HepG2 (cell line): ENCODE data around the gene LRRC10. TPM values are rescaled to one million over a fixed set of nuclear protein-coding genes. Genes with fewer than 3 reads are reported as not detected.

ENCODE experiments used
- ARNT2 ChIP-seq: sonication (generic); formaldehyde crosslinking; IDR thresholded peaks from 2 replicates; pipeline ENCODE4 v1.8.0; 2022; ENCODE audit warnings: mild to moderate bottlenecking, low read depth, missing genetic modification reagents, moderate library complexity
- ATF7 ChIP-seq, 2 experiments: fragments of 450-650 bp in 1 of 2; sonication (generic) in 1 of 2; formaldehyde crosslinking in 1 of 2; IDR thresholded peaks; 2 replicates each; pipeline versions ENCODE4 v1.4.0 to v1.6.1; 2016 to 2020; ENCODE audit warnings: antibody characterized with exemption in 1 of 2, mild to moderate bottlenecking in 1 of 2, missing genetic modification reagents in 1 of 2
- CENPX ChIP-seq: sonication (generic); formaldehyde crosslinking; IDR thresholded peaks from 2 replicates; pipeline ENCODE4 v1.9.0; 2021; ENCODE audit warnings: mild to moderate bottlenecking, missing genetic modification reagents, moderate library complexity
- GZF1 ChIP-seq: sonication (generic); formaldehyde crosslinking; IDR thresholded peaks from 2 replicates; pipeline ENCODE4 v1.5.1; 2020; ENCODE audit warnings: mild to moderate bottlenecking, missing genetic modification reagents
- HOXA9 ChIP-seq: sonication (generic); formaldehyde crosslinking; IDR thresholded peaks from 2 replicates; pipeline ENCODE4 v1.8.1; 2022; ENCODE audit warnings: missing genetic modification reagents, mild to moderate bottlenecking, moderate library complexity, borderline replicate concordance
- MAF1 ChIP-seq: sonication (generic); formaldehyde crosslinking; IDR thresholded peaks from 2 replicates; pipeline ENCODE4 v1.5.0; 2020; ENCODE audit warnings: missing genetic modification reagents, borderline replicate concordance
- MXD3 ChIP-seq: IDR thresholded peaks from 2 replicates; pipeline ENCODE4 v1.6.1; 2016; ENCODE audit warnings: mild to moderate bottlenecking, missing biosample characterization, missing genetic modification reagents
- NR2F6 ChIP-seq, 2 experiments: IDR thresholded peaks; 2 replicates each; pipeline ENCODE4 v1.6.1; 2016; ENCODE audit warnings: antibody characterized with exemption in 1 of 2, mild to moderate bottlenecking in 1 of 2
- PBX3 ChIP-seq: sonication (generic); formaldehyde crosslinking; IDR thresholded peaks from 2 replicates; pipeline ENCODE4 v1.8.1; 2023; ENCODE audit warnings: missing genetic modification reagents, inconsistent platforms, borderline replicate concordance
- PHB2 ChIP-seq: fragments of 450-650 bp; IDR thresholded peaks from 2 replicates; pipeline ENCODE4 v1.6.1; 2018; ENCODE audit not compliant: partially characterized antibody
- RARA ChIP-seq: IDR thresholded peaks from 2 replicates; pipeline ENCODE4 v1.6.1; 2016; ENCODE audit warnings: missing genetic modification reagents, missing compliant biosample characterization
- TOE1 ChIP-seq: sonication (generic); formaldehyde crosslinking; IDR thresholded peaks from 2 replicates; pipeline ENCODE4 v1.4.0; 2020; ENCODE audit warnings: mild to moderate bottlenecking, missing genetic modification reagents
- ZNF18 ChIP-seq: sonication (generic); formaldehyde crosslinking; IDR thresholded peaks from 2 replicates; pipeline ENCODE4 v1.8.0; 2022; ENCODE audit warnings: mild to moderate bottlenecking, missing genetic modification reagents; ENCODE audit not compliant: insufficient replicate concordance
- ZNF263 ChIP-seq: sonication (generic); formaldehyde crosslinking; IDR thresholded peaks from 2 replicates; pipeline ENCODE4 v1.4.0; 2020; ENCODE audit warnings: missing genetic modification reagents
- ZNF317 ChIP-seq: sonication (generic); formaldehyde crosslinking; IDR thresholded peaks from 2 replicates; pipeline ENCODE4 v1.5.0; 2020; ENCODE audit warnings: mild to moderate bottlenecking, missing genetic modification reagents
- ZNF414 ChIP-seq: sonication (generic); formaldehyde crosslinking; IDR thresholded peaks from 2 replicates; pipeline ENCODE4 v1.5.0; 2020; ENCODE audit warnings: missing genetic modification reagents
- ZNF503 ChIP-seq: sonication (generic); formaldehyde crosslinking; IDR thresholded peaks from 2 replicates; pipeline ENCODE4 v1.4.0; 2020; ENCODE audit warnings: missing genetic modification reagents
- ZNF557 ChIP-seq: sonication (generic); formaldehyde crosslinking; IDR thresholded peaks from 2 replicates; pipeline ENCODE4 v1.4.0; 2020; ENCODE audit warnings: missing genetic modification reagents
- ZNF567 ChIP-seq: sonication (generic); formaldehyde crosslinking; IDR thresholded peaks from 2 replicates; pipeline ENCODE4 v1.8.1; 2023; ENCODE audit warnings: mild to moderate bottlenecking, missing genetic modification reagents, borderline replicate concordance
- ZNF737 ChIP-seq: sonication (generic); formaldehyde crosslinking; IDR thresholded peaks from 2 replicates; pipeline ENCODE4 v1.5.0; 2020; ENCODE audit warnings: missing genetic modification reagents, mild to moderate bottlenecking, borderline replicate concordance
- ZSCAN20 ChIP-seq: sonication (generic); formaldehyde crosslinking; IDR thresholded peaks from 2 replicates; pipeline ENCODE4 v1.4.0; 2020; ENCODE audit warnings: missing genetic modification reagents, mild to moderate bottlenecking, borderline replicate concordance
- polyA plus RNA-seq, 8 experiments: library from polyadenylated mRNA; depleted of rRNA in 3 of 8; stranded (reverse) in 7 of 8; unstranded in 1 of 8; fragments of >200 nt; fragmentation: Illumina TruSeq in 4 of 8; extraction: Trizol in 4 of 8; gene quantifications; 2 replicates each; pipeline versions ENCODE4 v1.2.1 to v1.2.3, GENCODE V29; 2011 to 2016; ENCODE audit warnings: low read depth in 4 of 8, missing spikeins in 1 of 8, mixed read lengths in 1 of 8; ENCODE audit not compliant: insufficient read depth in 1 of 8
- total RNA-seq, 5 experiments: library from RNA; depleted of rRNA; stranded (reverse); fragments of >200 nt; fragmentation: Illumina TruSeq; extraction: Trizol; gene quantifications; 2 replicates each; pipeline ENCODE4 v1.2.3, GENCODE V29; 2016; ENCODE audit warnings: low read depth in 1 of 5

LRRC10 gene
- total and polyA plus RNA-seq, 2 of the 13 experiments (the other 11 are each of a cell fraction or from before 2014, with no cell fraction given) = not detected

GRCh38 chr12:69585189-69586062, 25.3 kb downstream of the LRRC10 start, which contains the start of gene CCT2 (continued):
- TF ChIP-seq ZNF18 (CRISPR knock-in tag) (peak; percentile 91), NR2F6 (IDR thresholded peaks at IDR 0.05) (no peak), NR2F6 (CRISPR knock-in tag; IDR thresholded peaks at IDR 0.05) (0 out of 2 replicates have a peak, but pooled peaks have one; percentile 6), PHB2 (no peak), HOXA9 (no peak), GZF1 (peak; percentile 56; the same call in 1 of the 2 replicates), ZNF414 (CRISPR knock-in tag) (peak; percentile 91), TOE1 (CRISPR knock-in tag) (0 out of 2 replicates have a peak, but pooled peaks have one; percentile 29), MXD3 (CRISPR knock-in tag) (peak; percentile 89; the same call in 1 of the 2 replicates), MAF1 (CRISPR knock-in tag) (peak; percentile 87; the same call in 1 of the 2 replicates), PBX3 (0 out of 2 replicates have a peak, but pooled peaks have one; percentile 69), ZSCAN20 (CRISPR knock-in tag) (no peak), ATF7 (IDR thresholded peaks at IDR 0.05) (no peak), ATF7 (CRISPR knock-in tag; IDR thresholded peaks at IDR 0.05) (0 out of 2 replicates have a peak, but pooled peaks have one; percentile 82), CENPX (no peak), ZNF317 (CRISPR knock-in tag) (peak; percentile 66; the same call in 1 of the 2 replicates), ARNT2 (peak; percentile 75), ZNF263 (peak; percentile 64; the same call in 1 of the 2 replicates), ZNF557 (CRISPR knock-in tag) (peak; percentile 90; the same call in 1 of the 2 replicates), RARA (peak; percentile 42; the same call in 1 of the 2 replicates), ZNF503 (CRISPR knock-in tag) (peak; percentile 71; the same call in 1 of the 2 replicates), ZNF737 (CRISPR knock-in tag) (0 out of 2 replicates have a peak, but pooled peaks have one; percentile 45), ZNF567 (CRISPR knock-in tag) (peak; percentile 47; the same call in 1 of the 2 replicates)
